A549 (cell line): Measurements from ENCODE around the gene HMGCS1. TPM values are rescaled to one million over a fixed set of nuclear protein-coding genes. Genes with fewer than 3 reads are reported as not detected.

Source experiments
- ATAC-seq, 2 experiments: fragments of 200-7000 bp in 1 of 2; fragments of >200 bp in 1 of 2; cut with Nextera tagmentation in 1 of 2; cut with Tn5 transposase in 1 of 2; 3 replicates each; pipeline versions ENCODE4 v1.8.0 to v1.9.1; 2018 to 2020; ENCODE audit warnings: mild to moderate bottlenecking in 1 of 2, moderate library complexity in 1 of 2
- CTCF ChIA-PET: fragments of 300-600 bp; sonication (Branson Sonifier 250); formaldehyde crosslinking; extraction: SDS; loops from one replicate; lab custom pipeline; 2021; ENCODE audit warnings: antibody characterized with exemption, inconsistent platforms; lab: Yijun Ruan, JAX
- POLR2A ChIA-PET: fragments of 350-600 bp; formaldehyde crosslinking; extraction: SDS; loops from one replicate; lab custom pipeline; 2021; ENCODE audit warnings: antibody characterized with exemption, inconsistent platforms; lab: Yijun Ruan, JAX
- DNase-seq, 2 experiments: peaks; one replicate each; pipeline versions ENCODE4 v3.0.0 to v3.0.0-alpha.2; 2011 to 2016; ENCODE audit warnings: low read depth in 1 of 2, low spot score in 1 of 2
- FAIRE-seq: peaks from 2 replicates; lab custom pipeline; 2011; peaks lifted over from hg19 to GRCh38; lab: Jason Lieb, UNC
- H3K27ac ChIP-seq, 2 experiments: fragments of >200 bp; sonication (Bioruptor Twin); formaldehyde crosslinking; 3 replicates each; pipeline ENCODE4 v1.5.1; 2016 to 2017
- H3K4me1 ChIP-seq: fragments of >200 bp; sonication (Bioruptor Twin); formaldehyde crosslinking; 3 replicates; pipeline ENCODE4 v1.6.1; 2016
- H3K4me2 ChIP-seq: fragments of >200 bp; sonication (Bioruptor Twin); formaldehyde crosslinking; 3 replicates; pipeline ENCODE4 v1.6.1; 2016
- H3K4me3 ChIP-seq: fragments of >200 bp; sonication (Bioruptor Twin); formaldehyde crosslinking; 3 replicates; pipeline ENCODE4 v1.5.1; 2016
- H3K9me3 ChIP-seq: fragments of >200 bp; sonication (Bioruptor Twin); formaldehyde crosslinking; 3 replicates; pipeline ENCODE4 v1.6.1; 2016
- CEBPB ChIP-seq, 2 experiments: fragments of >200 bp in 1 of 2; sonication (Bioruptor Twin) in 1 of 2; formaldehyde crosslinking in 1 of 2; IDR thresholded peaks; 2 replicates each; pipeline ENCODE4 v1.6.1; 2012 to 2016
- EHF ChIP-seq: fragments of 250-450 bp; sonication (Bioruptor Pico); IDR thresholded peaks from 2 replicates; pipeline ENCODE4 v1.5.0; 2020; ENCODE audit warnings: mild to moderate bottlenecking
- EHMT2 ChIP-seq: fragments of 200-600 bp; sonication (generic); IDR thresholded peaks from 2 replicates; pipeline ENCODE4 v1.6.1; 2016; ENCODE audit warnings: antibody characterized with exemption, low read depth, mild to moderate bottlenecking, moderate library complexity
- FOXS1 ChIP-seq: fragments of 250-450 bp; sonication (Bioruptor Pico); IDR thresholded peaks from 2 replicates; pipeline ENCODE4 v1.5.0; 2020; ENCODE audit warnings: mild to moderate bottlenecking, moderate library complexity
- GATA3 ChIP-seq: IDR thresholded peaks from 2 replicates; pipeline ENCODE4 v1.6.1; 2012; ENCODE audit warnings: borderline replicate concordance
- HDAC2 ChIP-seq: fragments of 200-600 bp; sonication (generic); IDR thresholded peaks from 2 replicates; pipeline ENCODE4 v1.6.1; 2016
- HOXA7 ChIP-seq: fragments of 250-450 bp; sonication (Bioruptor Pico); IDR thresholded peaks from 2 replicates; pipeline ENCODE4 v1.5.0; 2020; ENCODE audit warnings: mild to moderate bottlenecking, moderate library complexity
- HOXB5 ChIP-seq: fragments of 250-450 bp; sonication (Bioruptor Pico); IDR thresholded peaks from 2 replicates; pipeline ENCODE4 v1.5.0; 2020; ENCODE audit warnings: mild to moderate bottlenecking, moderate library complexity
- JUNB ChIP-seq: fragments of >200 bp; sonication (Bioruptor Twin); formaldehyde crosslinking; IDR thresholded peaks from 2 replicates; pipeline ENCODE4 v1.6.1; 2016
- KDM1A ChIP-seq: fragments of 200-600 bp; sonication (generic); IDR thresholded peaks from 2 replicates; pipeline ENCODE4 v1.6.1; 2016; ENCODE audit warnings: low read depth, mild to moderate bottlenecking
- KDM5A ChIP-seq: fragments of 200-600 bp; sonication (generic); IDR thresholded peaks from 2 replicates; pipeline ENCODE4 v1.6.1; 2016; ENCODE audit warnings: antibody characterized with exemption, mild to moderate bottlenecking
- MYC ChIP-seq: IDR thresholded peaks from 2 replicates; pipeline ENCODE4 v1.6.1; 2012; ENCODE audit warnings: mild to moderate bottlenecking, inconsistent platforms, low read length, improper control_type of control experiment, borderline replicate concordance
- NFE2L2 ChIP-seq: fragments of 150-350 bp; conservative IDR thresholded peaks from 2 replicates; pipeline ENCODE4 v1.6.1; 2014; ENCODE audit warnings: low read length
- RFX5 ChIP-seq: fragments of 450-650 bp; IDR thresholded peaks from 2 replicates; pipeline ENCODE4 v1.7.1; 2014; ENCODE audit warnings: antibody characterized with exemption, mild to moderate bottlenecking, moderate library complexity
- ZFP36 ChIP-seq: fragments of 450-650 bp; IDR thresholded peaks from 2 replicates; pipeline ENCODE4 v1.6.1; 2014; ENCODE audit warnings: borderline replicate concordance; ENCODE audit not compliant: partially characterized antibody
- ZNF302 ChIP-seq: fragments of 250-450 bp; sonication (Bioruptor Pico); IDR thresholded peaks from 2 replicates; pipeline ENCODE4 v1.9.0; 2021; ENCODE audit warnings: inconsistent platforms, mild to moderate bottlenecking, moderate library complexity
- ZSCAN20 ChIP-seq: fragments of 250-450 bp; sonication (Bioruptor Pico); IDR thresholded peaks from 2 replicates; pipeline ENCODE4 v1.8.0; 2022; ENCODE audit warnings: mild to moderate bottlenecking, moderate library complexity
- WGBS: methylation state at CpG from one replicate; pipeline ENCODE4 v1.1.6; 2017; ENCODE audit errors: missing lambda C conversion rate; 5-methylcytosine and 5-hydroxymethylcytosine counted together
- polyA plus RNA-seq, 4 experiments: library from polyadenylated mRNA; depleted of rRNA in 3 of 4; stranded (reverse); fragments of >200 nt; fragmentation: RNase III in 1 of 4; extraction: RNeasy Plus Mini Kit Qiagen cat#74134 plus additional on column Dnase treatment in 1 of 4; gene quantifications; 2 replicates in 3 of 4; 3 replicates in 1 of 4; pipeline ENCODE4 v1.2.3, GENCODE V29; 2011 to 2017
- TF ChIP-seq, protein P1 (sequence below): fragments of 250-450 bp; sonication (Bioruptor Pico); IDR thresholded peaks from 2 replicates; pipeline ENCODE4 v1.5.0; 2020; ENCODE audit warnings: low read depth, mild to moderate bottlenecking, moderate library complexity
- TF ChIP-seq, protein P2 (sequence below): IDR thresholded peaks from 2 replicates; pipeline ENCODE4 v1.6.1; 2012
- TF ChIP-seq, protein P3 (sequence below): fragments of >200 bp; sonication (Bioruptor Twin); formaldehyde crosslinking; IDR thresholded peaks from 2 replicates; pipeline ENCODE4 v1.6.1; 2016
- TF ChIP-seq, protein P4 (sequence below): IDR thresholded peaks from 2 replicates; pipeline ENCODE4 v1.6.1; 2012; ENCODE audit warnings: low read depth, borderline replicate concordance

Gene HMGCS1
- polyA plus RNA-seq, 2 of the 4 experiments (the other 2 are of a cell fraction), result 64.8 to 72.8 TPM

DNA sequence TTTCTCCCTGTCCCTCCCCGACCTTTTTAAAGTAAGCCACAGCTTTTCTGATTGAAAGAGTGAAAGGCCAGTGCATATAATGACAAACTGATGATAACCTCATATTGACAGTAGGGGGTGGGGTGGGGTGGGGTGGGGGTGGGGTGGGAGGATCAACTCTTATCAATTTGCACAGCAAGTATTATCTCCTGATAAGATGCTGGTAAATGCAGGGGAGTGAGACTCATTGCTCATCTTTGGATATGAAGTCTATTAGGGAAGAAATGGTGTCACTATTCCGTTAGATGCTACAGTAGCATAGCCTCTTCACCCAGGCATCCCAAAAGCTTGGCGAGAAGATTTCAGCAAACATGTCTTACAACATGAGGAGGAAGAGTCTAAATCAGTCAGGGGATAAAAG lies 38.9 kb upstream of the HMGCS1 start (continued):
- TF ChIP-seq, protein P1, sequence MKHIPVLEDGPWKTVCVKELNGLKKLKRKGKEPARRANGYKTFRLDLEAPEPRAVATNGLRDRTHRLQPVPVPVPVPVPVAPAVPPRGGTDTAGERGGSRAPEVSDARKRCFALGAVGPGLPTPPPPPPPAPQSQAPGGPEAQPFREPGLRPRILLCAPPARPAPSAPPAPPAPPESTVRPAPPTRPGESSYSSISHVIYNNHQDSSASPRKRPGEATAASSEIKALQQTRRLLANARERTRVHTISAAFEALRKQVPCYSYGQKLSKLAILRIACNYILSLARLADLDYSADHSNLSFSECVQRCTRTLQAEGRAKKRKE (CRISPR knock-in tag), result no peak
- TF ChIP-seq ZNF302, result no peak
- no peak for TF ChIP-seq HOXB5 (CRISPR knock-in tag)

DNA sequence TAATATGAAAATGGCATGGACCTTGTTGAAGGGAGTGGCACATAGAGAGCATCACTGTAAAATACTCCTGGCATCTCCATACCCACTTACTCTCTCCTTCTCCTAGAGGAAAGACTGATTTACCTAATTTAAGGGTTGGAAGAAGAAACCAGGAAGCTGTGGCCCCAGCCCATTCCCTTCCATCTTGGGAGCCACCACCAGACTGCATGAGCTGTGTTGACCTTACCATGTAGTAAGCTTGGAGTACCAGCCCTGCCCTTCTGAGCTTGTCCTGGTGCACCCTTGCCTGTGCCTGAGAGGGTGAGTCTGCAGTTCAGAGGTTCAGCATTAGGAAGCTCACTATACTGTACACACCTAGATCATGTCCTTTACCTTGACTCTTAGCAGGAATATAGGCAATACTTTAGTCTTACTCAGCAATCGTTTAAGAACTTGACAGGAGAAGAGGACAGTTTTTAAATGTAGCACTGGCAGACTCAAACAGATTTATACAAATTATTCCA lies 35.7 kb upstream of the HMGCS1 start:
- no peak overlapping the region for H3K27ac ChIP-seq
- H3K4me3 ChIP-seq, result no peak overlapping the region
- whole genome bisulfite sequencing, result 65% methylated on average over 1 of the region's 1 CpG
- TF ChIP-seq GATA3 (no peak), ZFP36 (no peak), KDM1A (no peak), ZSCAN20 (CRISPR knock-in tag) (no peak), JUNB (no peak), HOXA7 (CRISPR knock-in tag) (no peak), NFE2L2 (no peak)
- TF ChIP-seq, protein P2, sequence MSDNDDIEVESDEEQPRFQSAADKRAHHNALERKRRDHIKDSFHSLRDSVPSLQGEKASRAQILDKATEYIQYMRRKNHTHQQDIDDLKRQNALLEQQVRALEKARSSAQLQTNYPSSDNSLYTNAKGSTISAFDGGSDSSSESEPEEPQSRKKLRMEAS, result no peak
- no peak overlapping the region for H3K4me2 ChIP-seq
- ChIA-PET CTCF (no interaction called here), POLR2A (no interaction called here)
- no peak for DNase-seq
- no peak for ATAC-seq
- H3K4me1 ChIP-seq, result no peaks in the 10 kb centered on the region
- no peak for FAIRE-seq
- no peaks in the 10 kb centered on the region for H3K9me3 ChIP-seq

DNA sequence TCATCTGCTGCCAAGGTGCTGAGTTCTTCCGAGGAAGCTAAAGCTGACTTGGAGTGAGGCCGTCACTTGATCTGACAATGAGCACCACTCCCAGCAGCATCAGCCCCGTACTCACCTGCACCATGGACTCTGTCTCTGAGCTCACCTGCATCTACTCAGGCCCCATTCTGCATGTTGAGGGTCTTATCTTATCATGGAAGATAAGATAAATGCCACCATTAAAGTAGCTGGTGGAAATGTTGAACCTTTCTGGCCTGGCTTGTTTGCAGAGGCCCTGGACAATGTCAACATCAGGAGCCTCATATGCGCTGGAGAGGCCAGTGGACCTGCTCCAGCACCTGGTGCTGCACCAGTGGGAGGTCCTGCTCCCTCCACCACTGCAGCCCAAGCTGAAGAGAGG lies 35.0 kb upstream of the HMGCS1 start:
- Histone ChIP-seq H3K4me3 (no peak overlapping the region), H3K4me1 (no peaks in the 10 kb centered on the region), H3K27ac (no peak overlapping the region), H3K9me3 (no peaks in the 10 kb centered on the region), H3K4me2 (no peak overlapping the region)
- TF ChIP-seq CEBPB (IDR thresholded peaks at IDR 0.05) (no peak), EHF (CRISPR knock-in tag) (no peak)
- TF ChIP-seq, protein P3, sequence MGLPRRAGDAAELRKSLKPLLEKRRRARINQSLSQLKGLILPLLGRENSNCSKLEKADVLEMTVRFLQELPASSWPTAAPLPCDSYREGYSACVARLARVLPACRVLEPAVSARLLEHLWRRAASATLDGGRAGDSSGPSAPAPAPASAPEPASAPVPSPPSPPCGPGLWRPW, result no peak
- ATAC-seq (no peak), FAIRE-seq (no peak), DNase-seq (no peak)
- WGBS, result 80% methylated on average over 4 of the region's 4 CpGs
- ChIA-PET POLR2A (no interaction called here), CTCF (no interaction called here)

DNA sequence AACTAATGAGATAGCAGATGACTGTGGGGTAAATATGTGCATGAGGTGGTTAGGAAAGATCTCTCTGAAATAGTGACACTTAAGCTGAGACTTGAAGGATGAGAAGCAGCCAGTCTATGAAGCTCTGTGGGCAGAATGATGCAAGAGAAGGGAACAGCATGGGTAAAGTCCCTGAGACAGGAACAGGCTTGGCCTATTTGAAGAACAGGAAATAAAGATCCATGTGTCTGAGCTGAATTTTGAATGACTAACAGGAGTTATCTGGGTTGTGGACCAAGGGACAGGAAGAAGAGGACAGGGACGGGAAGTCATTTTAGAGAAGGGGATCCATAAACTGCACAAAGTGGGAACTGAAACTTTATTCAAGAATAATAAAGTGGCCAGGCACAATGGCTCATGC lies 25.6 kb upstream of the HMGCS1 start:
- Histone ChIP-seq H3K27ac (no peak overlapping the region), H3K4me2 (no peak overlapping the region), H3K4me1 (no peaks in the 10 kb centered on the region), H3K9me3 (peaks cover 24% of the 10 kb centered on the region), H3K4me3 (no peak overlapping the region)
- DNase-seq (no peak), ATAC-seq (no peak), FAIRE-seq (no peak)
- TF ChIP-seq GATA3 (no peak), EHF (CRISPR knock-in tag) (no peak), KDM1A (no peak), EHMT2 (no peak), KDM5A (no peak), RFX5 (no peak), ZNF302 (no peak), ZFP36 (no peak), FOXS1 (CRISPR knock-in tag) (no peak), ZSCAN20 (CRISPR knock-in tag) (no peak), HDAC2 (no peak), MYC (no peak)
- TF ChIP-seq, protein P1 (CRISPR knock-in tag), result no peak
- TF ChIP-seq, protein P3, result no peak
- TF ChIP-seq, protein P4, sequence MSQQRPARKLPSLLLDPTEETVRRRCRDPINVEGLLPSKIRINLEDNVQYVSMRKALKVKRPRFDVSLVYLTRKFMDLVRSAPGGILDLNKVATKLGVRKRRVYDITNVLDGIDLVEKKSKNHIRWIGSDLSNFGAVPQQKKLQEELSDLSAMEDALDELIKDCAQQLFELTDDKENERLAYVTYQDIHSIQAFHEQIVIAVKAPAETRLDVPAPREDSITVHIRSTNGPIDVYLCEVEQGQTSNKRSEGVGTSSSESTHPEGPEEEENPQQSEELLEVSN, result no peak
- POLR2A ChIA-PET, result no interaction called here
- 84% methylated on average over 1 of the region's 1 CpG for WGBS
- CTCF ChIA-PET, result interaction anchor here (1.3 to 2.3 kb wide), 2 partner anchors 51 to 111 kb away, joined by 4 to 10 read pairs; no protein-coding TSS in a partner anchor
